T47D (cell line): Measurements from ENCODE around the gene KLF16.

Experiments used
- DNase-seq, 2 experiments: peaks; one replicate each; pipeline versions ENCODE4 v3.0.0 to v3.0.0-alpha.2; 2011 to 2012; ENCODE audit warnings: low read depth in 1 of 2, low spot score in 1 of 2
- JUND ChIP-seq: IDR thresholded peaks from 2 replicates; pipeline ENCODE4 v1.6.1; 2012; ENCODE audit warnings: low read depth
- in situ Hi-C: cut with HindIII; loops from 2 replicates; pipeline ENCODE4 v1.10.0; 2016; ENCODE audit warnings: low sequenced_read_pairs, low pct_unique_long_range_greater_than_20kb

KLF16 gene

DNA sequence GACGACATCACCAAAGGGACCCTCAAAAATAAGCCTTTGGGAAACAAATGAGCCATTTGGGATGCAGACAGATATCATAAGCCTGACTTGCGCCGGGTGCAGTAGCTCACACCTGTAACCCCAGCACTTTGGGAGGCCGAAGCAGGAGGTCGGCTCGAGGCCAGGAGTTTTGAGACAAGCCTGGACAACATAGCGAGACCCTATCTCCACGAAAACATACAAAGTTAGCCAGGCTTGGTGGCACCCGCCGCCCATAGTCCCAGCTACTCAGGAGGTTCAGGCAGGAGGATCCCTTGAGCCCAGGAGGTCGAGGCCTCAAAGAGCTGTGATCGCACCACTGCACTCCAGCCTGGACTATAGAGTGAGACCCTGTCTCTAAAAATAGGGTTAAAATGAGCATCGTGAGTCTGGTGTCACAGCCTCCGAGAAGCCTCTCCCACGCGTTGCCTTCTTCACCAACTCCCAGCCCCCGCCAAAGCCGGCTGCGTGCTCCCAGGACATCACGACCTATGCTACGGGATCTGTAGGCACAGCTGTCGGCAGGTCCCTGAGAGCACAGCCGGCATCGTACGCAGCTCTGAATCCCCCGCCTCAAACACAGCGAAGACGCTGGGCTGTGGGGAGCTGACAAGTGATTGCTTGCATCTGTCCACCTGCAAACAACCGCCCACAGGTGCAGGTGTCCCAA lies 16.7 kb downstream of the KLF16 start:
- no peak for TF ChIP-seq JUND
- DNase-seq = no peak
- in situ Hi-C loops = no loop called here

DNA sequence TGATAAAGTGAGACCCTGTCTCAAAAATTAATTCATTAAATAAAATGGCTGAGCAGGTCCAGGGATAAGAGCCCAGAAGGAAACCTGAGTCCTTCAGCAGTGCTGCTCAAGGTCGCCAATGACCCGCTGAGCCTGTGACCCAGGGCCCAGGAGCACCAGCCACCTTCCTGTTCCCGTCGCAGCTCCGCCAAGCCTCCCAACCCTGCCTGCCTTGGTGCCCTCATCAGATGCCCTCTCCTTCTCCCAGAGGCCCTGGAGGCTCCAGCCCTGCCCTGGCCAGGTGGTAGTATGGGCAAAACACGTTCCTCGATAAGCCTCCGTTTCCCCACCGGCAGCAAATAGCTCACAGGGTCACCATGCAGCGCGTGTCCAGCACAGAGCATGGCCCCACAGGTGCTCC lies 17.7 kb downstream of the KLF16 start:
- DNase-seq = no peak
- no peak for TF ChIP-seq JUND
- in situ Hi-C loops = no loop called here

DNA sequence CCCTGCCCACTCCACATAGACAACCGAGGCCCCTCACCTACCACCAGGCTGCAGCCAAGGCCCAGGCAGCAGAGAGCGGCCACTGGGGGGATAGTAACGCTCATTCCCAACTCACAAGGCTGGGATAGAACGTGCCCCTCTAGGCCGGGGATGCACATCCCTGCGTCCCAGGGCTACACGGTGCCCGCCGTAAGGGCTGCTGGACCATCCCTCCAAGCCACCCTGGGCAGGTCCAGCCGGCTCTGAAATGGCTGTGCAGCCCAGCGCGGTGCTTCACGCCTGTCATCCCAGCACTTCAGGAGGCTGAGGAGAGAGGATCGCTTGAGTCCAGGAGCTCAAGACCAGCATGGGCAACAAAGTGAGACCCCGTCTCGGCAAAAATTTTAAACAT lies 18.3 kb downstream of the KLF16 start:
- in situ Hi-C loops = no loop called here
- no peak for DNase-seq
- no peak for TF ChIP-seq JUND

DNA sequence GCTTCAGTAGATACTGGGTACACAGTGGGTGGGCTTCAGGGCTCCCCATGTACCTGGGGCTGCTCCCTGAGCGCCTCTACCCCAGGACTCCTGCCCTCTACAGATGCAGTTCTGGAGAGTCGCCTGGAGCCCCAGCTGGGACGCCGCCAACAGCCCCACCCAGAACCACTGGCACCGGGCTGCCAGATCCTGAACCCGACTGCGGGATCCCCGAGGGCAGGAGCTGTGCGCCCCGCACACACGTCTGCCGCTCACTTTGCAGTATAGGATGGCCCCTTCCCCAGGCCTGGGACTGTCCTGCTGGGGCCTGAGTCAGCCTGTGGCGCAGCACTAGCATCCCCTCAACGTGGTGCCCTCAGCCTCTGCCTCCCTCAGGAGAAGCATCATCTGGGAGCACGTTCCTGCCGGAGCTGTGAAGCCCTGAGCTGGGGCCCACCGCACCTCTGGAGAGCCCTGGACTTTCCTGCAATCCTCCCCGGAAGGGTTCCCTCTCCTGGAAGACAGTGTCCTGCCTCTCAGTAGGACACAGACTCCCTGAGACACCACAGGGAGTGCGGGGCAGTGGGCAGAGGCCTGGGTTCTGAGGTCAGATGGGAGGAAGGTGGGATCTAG lies 18.8 kb downstream of the KLF16 start:
- DNase-seq = no peak
- TF ChIP-seq JUND = no peak
- in situ Hi-C loops = no loop called here

DNA sequence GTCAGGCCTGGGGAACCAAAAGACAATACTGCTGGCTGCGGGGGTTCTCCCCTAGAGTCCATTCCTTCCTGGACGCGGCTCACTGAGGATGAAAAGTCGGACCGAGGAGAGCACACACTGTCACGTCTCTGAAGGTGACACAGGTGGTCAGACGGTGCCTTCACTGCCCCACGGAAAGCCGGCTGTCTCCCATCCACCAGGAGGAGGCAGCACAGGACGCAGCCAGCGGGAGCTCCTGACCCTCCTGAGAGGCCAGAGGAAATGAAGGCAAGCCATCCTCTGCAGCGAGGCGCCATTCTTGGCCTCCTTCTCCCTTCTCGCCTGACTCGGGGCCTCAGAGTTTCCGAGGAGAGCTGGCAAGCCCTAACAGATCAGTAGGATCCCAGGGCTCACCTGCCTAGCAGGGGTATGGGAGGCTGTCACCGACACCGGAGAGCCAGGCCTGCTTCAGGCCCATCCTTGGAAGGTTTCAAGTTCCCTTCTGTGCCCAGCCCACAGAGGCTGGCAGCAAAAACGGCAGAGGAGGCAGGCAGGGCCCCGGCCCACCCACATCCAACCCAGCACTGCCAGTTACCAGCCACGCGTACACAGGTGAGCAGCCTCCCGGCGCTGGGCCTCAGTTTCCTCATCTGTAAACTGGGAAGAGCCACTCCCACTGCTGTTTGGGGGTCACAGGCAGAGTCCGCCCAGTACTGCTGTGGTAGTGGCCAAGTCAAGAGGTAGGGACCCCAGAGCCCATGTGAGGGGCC lies 19.6 kb downstream of the KLF16 start:
- no peak for TF ChIP-seq JUND
- in situ Hi-C loops = no loop called here
- DNase-seq = no peak

DNA sequence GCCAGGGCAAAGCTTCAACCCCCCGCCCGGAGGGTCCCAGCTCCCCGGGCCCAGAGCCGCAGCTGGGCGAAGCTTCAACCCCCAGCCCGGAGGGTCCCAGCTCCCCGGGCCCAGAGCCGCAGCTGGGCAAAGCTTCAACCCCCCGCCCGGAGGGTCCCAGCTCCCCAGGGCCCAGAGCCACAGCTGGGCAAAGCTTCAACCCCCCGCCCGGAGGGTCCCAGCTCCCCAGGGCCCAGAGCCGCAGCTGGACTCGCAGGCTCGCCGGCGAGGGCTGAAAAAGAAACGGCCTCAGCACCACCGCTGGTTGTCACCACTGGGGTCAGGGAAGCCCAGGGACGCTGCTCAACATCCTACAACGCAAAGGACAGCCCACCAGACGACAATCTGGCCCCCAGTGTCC lies 20.3 kb downstream of the KLF16 start:
- in situ Hi-C loops = no loop called here
- no peak for TF ChIP-seq JUND

DNA sequence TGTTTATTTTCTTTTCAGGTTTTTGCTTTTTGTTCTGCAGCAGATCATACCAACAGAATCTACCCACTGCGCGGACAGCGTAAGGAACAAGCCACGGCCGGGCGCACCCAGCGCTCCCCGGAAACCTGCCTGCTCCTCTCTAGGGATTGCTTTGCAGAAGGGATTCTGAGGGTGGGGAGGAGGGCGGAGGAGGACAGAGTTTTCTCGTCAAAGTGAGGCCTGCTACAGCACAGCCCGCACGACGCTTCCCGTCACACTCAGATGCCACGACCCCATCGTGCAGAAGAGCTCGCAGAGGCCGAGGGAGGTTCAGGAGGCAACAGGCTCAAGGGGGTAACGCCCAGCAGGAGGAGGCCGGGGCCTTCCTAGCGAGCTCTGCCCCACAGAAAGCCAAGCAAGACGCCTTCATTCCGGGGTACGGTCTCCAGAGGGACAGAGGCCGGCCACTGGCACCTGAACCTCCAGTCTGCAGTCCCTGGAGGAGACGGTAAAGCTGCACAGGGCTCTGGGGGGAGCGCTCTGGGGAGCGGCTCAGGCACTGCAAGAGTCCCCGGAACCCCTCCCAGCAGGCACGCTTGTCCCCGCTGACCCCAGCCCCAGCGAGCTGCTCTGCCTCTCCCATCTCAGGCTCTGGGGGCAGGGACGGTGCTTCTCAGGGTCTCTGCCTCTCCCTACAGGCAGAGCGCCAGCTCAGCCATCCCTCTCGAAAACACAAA lies 22.0 kb downstream of the KLF16 start:
- TF ChIP-seq JUND = no peak
- in situ Hi-C loops = no loop called here
- no peak for DNase-seq

More for the DNA sequence above, 20.3 kb downstream of the KLF16 start:
- DNase-seq = no peak

DNA sequence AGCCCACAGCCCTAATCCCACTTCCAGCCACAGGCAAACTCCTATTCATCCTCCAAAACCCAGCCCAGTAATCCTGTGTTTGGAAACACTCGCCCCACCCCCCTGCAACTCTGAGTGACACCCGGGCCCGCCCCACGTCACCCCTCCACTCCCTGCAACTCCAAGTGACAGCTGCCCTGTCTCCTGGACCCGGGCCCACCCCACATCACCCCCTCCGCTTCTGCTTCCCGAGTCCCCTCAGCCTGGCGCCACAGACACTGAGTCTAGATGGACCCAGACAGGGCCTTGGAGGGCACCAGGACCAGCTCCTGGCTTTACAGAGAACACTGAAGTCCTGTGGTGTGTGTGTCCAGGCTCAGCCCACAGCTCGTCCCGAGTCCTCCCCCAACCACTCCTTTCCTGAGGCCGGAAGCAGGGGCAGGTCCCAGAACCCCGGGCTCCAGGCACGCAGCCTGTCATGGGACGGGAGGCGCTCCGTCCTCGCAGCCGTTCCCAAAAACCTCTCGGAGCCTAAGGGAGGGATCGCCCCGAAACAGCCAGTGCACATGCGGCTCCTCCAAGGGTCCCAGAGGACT lies 22.8 kb downstream of the KLF16 start:
- in situ Hi-C loops = no loop called here
- TF ChIP-seq JUND = no peak
- no peak for DNase-seq

DNA sequence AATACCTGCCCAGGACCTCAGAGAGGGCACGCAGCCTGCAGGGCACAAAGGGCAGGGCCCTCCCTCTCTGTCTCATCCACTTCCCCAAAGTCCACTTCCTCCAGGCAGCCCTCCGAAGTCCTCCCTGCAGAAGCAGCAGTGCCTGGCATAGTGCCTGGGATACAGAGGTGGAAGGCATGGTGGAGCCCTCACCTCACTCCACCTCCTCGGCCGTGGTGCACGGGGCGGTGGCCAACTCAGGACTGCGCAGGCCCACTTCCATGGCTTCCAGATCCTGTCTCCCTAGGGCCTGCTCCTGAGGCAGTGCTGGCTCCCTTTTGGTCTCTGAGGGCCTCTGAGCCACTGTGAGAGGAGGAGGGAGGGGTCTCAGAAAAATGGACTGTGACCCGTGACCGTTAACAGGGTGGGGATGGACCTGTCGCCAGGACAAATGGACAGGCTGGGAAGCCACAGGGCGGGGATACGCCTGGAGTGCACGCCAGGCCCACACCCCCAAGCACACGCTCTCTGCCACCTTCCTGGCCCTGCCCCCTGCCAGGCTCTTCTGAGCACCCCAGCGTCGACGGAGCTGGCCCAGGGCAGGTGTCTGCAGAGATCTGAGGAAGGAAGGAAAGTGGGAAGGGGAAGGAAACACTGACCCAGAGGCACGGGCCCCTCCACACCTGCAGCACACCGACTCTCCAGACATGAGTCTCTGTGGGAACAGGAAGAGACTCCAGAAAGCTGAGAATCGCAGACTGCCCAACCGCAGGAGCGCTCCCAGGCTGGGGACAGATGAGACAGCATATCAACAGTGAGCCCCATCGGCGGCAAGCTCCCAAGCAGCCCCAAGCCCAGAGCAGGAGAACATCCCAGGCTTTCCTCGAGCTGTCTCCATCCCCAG lies 23.5 kb downstream of the KLF16 start:
- DNase-seq = no peak
- in situ Hi-C loops = no loop called here
- TF ChIP-seq JUND = no peak

DNA sequence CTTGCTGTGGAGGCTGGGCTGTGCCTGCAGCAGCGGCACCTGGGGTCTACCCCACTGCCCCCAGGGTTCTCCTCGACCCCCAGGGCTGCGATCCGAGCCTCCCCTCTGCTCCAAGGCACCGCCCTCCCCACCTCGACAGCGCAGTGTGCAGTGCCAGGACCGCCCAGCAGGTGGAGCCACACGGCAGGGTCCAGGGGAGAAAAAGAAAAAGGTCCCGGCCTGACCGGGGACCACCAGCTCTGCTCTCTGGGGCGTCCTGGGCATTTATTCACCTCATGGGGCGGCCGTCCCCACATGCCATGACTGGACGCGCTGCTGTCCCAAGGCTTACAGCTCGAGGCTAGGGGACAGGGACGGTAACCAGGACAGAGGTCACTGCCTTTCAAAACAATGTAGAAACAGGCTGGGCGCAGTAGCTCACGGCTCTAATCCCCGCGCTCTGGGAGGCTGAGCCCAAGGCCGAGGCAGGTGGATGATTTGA lies 25.7 kb downstream of the KLF16 start:
- no peak for TF ChIP-seq JUND
- DNase-seq = peak; percentile 38 to 56
- in situ Hi-C loops = no loop called here

DNA sequence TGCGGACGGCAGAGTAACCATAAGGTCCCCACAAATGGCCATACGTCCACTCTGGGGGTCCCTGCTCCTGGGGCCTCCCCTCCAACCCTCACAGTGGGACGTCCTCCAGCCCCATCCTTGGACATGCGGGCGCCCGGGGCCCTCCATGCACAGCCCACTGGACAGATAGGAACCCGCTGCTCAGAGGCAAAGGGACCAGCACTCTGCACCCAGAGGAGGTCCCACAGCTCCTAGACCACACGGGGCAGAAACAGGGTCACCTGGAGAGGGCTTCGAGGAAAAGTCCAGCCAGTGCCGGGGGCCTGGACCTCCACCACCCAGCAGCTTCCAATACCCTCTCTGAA lies 26.2 kb downstream of the KLF16 start:
- in situ Hi-C loops = no loop called here
- no peak for TF ChIP-seq JUND
- DNase-seq = no peak
